Stimulated activated CD4-positive, alpha-beta T cell treated with anti-CD3 and anti-CD28 coated beads, Interleukin-1b, Interleukin-23, amount 100 ng/mL, for 1 hour (primary cell): ENCODE measurements around the gene MKI67.
"Not testable (repeated sequence)": the region's sequence is repeated elsewhere in the genome, so short reads cannot be mapped to it uniquely, and the experiment has no call there.

Experiments used
- DNase-seq, 2 donors: peaks; one replicate each; pipeline ENCODE4 v3.0.0-alpha.2; 2020; ENCODE audit warnings: low read depth in 2 of 2

The MKI67 gene

GRCh38 chr10:128149267-128150014 is 23.2 kb upstream of the MKI67 start:
- DNase-seq = no peak

GRCh38 chr10:128147669-128148068 is 21.4 kb upstream of the MKI67 start:
- DNase-seq = no peak

- DNase-seq = no peak
These were observed 20.8 kb upstream of the MKI67 start for GRCh38 chr10:128147064-128147463.

DNA sequence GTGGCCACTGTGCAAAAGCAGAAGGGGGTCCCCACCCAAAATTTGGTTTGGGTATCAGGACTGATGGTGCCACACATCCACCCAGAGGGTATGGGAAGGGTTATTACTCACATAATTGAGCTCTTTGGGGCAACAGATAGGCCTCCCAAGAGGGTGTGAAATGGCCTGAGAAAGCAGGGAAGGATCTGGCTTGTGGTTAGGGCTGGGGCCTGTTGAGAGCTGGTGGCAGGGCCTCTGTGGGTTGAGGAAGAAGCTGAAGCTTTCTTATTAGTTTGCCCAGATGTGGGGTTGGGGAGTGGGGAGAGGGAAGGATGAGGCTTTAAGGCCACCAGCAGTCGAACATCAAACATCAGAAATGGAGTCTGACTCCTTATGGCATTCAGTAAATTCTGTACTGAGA is 18.3 kb upstream of the MKI67 start:
- no peak for DNase-seq

DNA sequence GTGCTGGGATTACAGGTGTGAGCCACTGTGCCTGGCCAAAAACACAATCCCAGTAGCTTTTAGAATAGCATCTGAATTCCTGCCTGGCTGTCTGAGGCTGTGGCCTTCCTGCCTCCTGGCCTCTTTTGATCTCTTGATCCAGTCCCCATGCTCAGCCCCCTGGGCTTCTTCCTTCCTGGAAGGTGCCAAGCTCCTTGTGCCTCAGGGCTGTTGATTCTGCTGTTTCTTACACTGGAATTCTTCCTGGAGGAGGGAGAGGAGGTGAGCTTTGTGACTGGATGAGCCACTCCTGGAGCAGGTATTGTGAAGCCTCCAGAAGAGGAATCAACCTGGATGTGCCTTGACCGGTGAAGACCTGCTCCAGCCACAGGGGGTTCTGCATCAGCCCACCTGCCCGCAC is 17.3 kb upstream of the MKI67 start:
- DNase-seq = no peak

GRCh38 chr10:128140425-128140824 is 14.2 kb upstream of the MKI67 start:
- no peak for DNase-seq

DNA sequence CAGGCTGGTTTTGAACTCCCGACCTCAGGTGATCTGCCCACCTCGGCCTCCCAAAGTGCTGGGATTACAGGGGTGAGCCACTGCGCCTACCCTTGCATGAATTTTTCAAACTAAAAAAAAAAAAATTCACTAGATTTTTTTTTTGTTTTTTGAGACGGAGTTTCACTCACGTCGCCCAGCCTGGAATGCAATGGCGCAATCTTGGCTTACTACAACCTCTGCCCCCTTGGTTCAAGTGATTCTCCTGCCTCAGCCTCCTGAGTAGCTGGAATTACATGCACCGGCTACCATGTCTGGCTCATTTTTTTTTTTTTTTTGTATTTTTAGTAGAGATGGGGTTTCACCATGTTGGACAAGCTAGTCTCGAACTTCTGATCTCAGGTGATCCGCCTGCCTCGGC is 12.2 kb upstream of the MKI67 start:
- DNase-seq = not testable (repeated sequence)

- no peak for DNase-seq
These were observed 11.7 kb upstream of the MKI67 start for GRCh38 chr10:128137877-128138276.

DNA sequence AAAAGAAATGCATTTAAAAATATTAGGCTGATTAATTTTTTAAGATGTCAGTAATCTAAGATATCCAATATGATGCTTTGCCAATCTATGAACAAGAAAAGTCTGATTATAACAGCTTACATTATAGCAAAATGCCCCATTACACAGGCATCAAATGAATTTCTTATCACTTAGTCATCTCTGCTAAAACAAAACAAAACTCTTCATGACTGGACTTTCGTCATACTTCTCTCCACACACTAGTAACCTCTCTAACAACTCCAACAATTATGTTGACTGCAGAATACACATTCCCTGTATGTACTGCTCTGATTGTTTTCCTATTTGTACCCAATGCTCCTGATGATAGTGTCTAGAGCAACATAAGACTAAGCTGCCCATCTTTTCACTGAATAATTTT is 3.8 kb upstream of the MKI67 start:
- DNase-seq = no peak

- no peak for DNase-seq
These were observed 2.4 kb upstream of the MKI67 start for GRCh38 chr10:128128582-128128981.

DNA sequence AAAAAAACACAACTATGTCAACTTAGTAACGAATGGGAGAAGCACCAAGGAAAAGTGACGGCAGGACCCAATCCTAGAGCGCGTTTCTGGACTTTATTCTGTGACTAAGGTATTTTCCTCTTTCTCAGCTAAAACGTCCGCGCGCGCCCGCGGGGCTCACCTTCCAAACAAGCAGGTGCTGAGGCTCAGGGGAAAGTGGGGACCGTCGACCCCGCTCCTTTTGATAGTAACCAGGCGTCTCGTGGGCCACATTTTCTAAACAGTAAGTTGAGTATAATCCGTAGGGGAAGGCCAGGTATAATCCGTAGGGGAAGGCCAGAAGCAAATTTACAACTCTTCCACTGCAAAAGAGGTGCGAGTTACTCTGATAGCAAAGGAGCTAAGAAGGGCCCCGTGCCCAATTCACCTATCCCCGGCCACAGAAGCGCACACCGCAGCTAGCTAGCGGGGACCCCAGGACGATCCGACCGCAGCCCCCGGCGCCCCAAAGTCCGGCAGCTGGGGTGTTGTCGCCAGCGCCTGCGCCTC is 743 bp downstream of the MKI67 start:
- no peak for DNase-seq

- DNase-seq = no peak
These were observed 1.3 kb downstream of the MKI67 start for GRCh38 chr10:128124813-128125403.

DNA sequence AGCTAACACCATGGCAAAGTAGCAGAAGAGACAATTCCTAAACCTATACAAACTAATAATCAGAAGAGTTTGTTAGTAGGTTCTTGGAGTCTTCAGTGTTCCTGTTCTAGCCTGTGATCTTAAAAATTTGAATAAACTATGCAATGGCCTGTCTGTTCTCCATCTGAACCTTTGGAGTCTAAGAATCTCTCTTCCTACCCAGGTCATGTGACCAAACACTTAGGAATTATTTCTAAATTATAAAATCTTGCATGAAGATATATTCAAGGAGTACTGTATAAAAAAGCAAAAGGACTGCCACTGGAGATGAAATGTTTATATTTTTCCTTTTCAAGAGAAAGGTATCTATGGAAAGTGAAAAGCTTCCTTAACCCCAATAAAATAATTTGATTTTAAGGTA is 2.4 kb downstream of the MKI67 start:
- no peak for DNase-seq

DNA sequence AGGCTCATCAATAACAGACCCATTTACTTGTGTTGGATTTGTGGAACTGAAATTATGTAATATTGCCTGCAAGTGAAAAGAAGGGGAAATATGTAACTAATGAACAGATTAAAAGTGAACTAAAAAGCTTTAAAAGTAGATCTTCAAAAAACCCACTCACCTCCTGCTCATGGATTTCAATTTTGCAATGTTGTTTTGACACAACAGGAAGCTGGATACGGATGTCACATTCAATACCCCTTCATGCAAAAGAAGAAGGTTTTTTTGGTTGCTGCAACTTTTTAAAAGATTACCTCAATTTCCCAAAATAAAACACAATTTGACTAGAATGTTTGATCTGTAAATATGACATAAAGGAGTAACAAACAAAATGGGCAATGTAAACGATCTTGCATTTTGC is 3.3 kb downstream of the MKI67 start:
- no peak for DNase-seq

DNA sequence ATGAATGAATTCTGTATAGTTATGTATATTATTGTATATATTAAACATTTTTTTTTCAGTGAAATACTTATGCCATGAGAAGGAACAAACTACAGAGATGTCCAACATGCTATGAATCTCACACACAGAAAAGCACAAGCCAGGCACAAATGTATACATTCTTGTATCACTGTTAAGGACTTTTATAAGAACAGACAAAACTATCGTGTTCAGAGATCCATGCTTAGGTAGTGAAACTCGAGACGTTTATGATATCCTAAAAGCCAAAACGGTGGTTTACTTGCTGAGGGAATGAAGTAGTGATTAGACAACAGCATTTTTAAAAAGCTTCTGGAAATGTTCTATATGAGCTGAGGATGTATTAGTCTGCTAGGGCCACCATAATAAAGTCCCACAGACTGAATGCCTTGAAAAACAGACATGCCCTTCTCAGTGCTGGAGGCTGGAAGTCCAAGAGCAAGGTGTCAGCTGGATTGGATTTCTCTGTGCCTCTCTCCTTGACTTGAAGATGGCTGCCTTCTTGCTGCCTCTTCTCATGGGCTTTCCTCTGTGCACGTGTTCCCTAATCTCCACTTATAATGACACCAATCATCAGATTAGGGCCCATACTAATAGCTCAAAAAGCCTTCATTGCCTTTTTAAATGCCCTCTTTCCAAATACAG is 4.3 kb downstream of the MKI67 start:
- DNase-seq = no peak

DNA sequence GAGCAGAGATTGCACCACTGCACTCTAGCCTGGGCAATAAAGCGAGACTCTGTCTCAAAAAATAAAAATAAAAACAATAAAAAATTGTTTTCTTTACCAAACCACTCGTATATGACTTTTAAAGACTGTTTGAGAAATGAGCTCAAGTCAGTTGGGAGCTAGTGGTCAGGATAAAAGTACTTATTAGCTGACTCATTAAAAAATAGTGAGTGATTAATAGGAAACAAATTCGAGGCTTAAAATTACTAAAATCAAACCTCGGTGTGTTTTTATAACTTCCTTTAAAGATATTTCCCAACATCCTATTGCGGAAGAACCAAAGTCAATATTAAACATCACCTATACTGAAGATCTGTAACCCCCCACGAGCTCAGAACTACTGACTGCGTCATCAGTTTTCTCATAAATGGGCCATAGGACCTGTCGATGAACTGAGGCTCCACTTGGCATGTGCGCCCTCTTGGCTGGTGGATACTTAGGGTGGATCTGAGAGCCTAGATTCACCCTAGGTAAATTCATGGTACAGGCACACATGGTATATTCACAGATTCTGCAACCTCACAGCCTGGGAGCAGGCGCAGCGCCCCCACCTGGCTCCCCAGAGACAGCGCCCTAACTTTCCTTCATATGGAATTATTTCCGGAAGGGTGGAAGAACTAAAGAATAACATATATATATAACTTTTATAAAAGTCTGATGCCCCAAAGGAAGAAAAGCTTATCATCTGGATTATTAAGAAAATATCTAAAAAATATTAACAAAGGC is 9.2 kb downstream of the MKI67 start:
- no peak for DNase-seq

DNA sequence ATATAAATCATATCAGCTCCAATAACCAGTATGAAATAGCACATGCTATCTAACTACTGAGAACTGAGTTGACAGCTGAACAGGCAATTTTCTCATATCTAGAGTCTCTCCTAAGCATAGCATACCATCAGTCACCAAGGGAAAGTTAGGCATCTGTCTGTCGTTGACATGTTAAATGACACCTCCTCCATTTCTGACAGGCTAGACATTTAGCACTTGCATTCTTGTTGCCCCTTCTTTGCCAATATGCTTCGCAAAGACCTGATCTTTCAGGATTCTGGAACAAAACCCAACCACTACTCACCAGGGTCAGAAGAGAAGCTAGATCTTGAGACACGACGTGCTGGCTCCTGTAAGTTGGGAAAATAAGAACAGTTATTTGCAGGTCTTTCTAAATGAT is 10.0 kb downstream of the MKI67 start:
- DNase-seq = no peak

DNA sequence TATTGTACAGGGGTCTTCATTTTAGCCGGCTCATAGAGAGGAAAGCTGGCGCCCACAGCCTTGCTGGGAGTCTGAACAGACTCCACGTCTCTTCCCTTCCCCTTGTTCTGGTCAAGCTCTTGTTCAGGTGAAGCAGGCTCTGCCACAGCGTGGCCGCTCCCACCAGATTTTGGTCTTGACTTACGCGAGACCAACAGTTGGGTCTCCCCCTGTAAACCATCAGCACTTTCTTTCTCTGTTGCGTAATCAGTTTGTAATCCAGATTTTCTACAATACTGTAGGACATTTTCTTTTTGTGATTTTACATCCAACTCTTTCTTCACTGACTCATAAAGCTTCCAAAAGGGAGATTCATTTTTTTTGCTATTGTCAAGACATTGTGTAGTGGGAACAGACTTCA is 10.9 kb downstream of the MKI67 start:
- DNase-seq = no peak

- no peak for DNase-seq
These were observed 11.3 kb downstream of the MKI67 start for GRCh38 chr10:128114901-128115300.

- no peak for DNase-seq
These were observed 13.2 kb downstream of the MKI67 start for GRCh38 chr10:128113026-128113425.

GRCh38 chr10:128111696-128112095 is 14.5 kb downstream of the MKI67 start:
- DNase-seq = no peak

DNA sequence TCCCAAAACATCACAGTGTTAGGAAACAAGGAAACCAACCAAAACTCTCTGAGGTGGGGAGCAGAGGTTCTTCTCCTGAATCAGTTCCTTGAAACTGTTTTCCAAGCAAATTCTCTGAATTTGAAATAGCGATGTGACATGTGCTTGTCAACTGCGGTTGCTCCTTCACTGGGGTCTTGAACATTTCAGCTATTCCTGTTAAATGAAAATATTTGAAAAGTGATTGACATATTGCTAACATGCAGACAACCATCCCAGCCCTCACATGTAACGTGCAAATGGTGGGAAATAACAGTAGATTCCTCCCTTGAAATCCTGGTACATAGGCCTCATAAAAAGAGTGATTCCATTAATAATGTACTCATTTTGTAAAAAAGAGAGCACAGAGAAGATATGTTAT is 15.9 kb downstream of the MKI67 start:
- no peak for DNase-seq
